Measurements from ENCODE around the gene NOB1.

GRCh38 chr16:69711115-69711740 lies 43.5 kb downstream of the NOB1 start:
- TF ChIP-seq CTCF (IDR thresholded peaks at IDR 0.05; ENCODE audit: insufficient read depth, low read length) (no peak), POLR2AphosphoS5 (IDR thresholded peaks at IDR 0.05; ENCODE audit: low read depth) (no peak)
